ENCODE data around the gene RNF224. TPM values are rescaled to one million over a fixed set of nuclear protein-coding genes. Genes with fewer than 3 reads are reported as not detected.

The RNF224 gene
- polyA plus RNA-seq, 1 of the 3 experiments (the other 2 are of a cell fraction), result 0.03 TPM

GRCh38 chr9:137184881-137185660 is 42.2 kb upstream of the RNF224 start:
- WGBS (ENCODE audit: low lambda C conversion rate), result 95% methylated on average over 32 of the region's 48 CpGs
- Histone ChIP-seq H3K27me3 (ENCODE audit: insufficient read depth) (no peaks in the 10 kb centered on the region), H3F3A (replicated peaks; ENCODE audit: insufficient read depth) (peaks cover 15% of the 10 kb centered on the region), H3K4me1 (ENCODE audit: control insufficient read depth in 1 of 2, insufficient read depth in 2 of 2, low read depth in 1 of 2, low read length in 1 of 2) (peaks cover 12 to 34% of the 10 kb centered on the region in 2 experiments; a peak in 3 of 4 replicates), H3K9me3 (no peaks in the 10 kb centered on the region), H3K79me2 (ENCODE audit: insufficient read depth) (peaks cover 34% of the 10 kb centered on the region), H2AFZ (ENCODE audit: low read depth) (no peak overlapping the region), H4K20me1 (ENCODE audit: insufficient read depth) (peaks cover 11% of the 10 kb centered on the region), H3K9me2 (no peaks in the 10 kb centered on the region), H3K4me3 (ENCODE audit: low read depth in 2 of 2, low read length in 1 of 2) (no peak overlapping the region), H3K27ac (ENCODE audit: low read depth in 2 of 2, low read length in 1 of 2) (no peak overlapping the region; a peak in 1 of 4 replicates), H3K9ac (no peak overlapping the region), H3K36me3 (replicated peaks in 1 of 2; ENCODE audit: control insufficient read depth in 1 of 2, insufficient read depth in 2 of 2, low read length in 1 of 2) (peaks cover 2 to 56% of the 10 kb centered on the region in 2 experiments), H3K4me2 (no peak overlapping the region)
- TF ChIP-seq FOXM1 (IDR thresholded peaks at IDR 0.05; ENCODE audit: low read depth) (no peak), NRF1 (IDR thresholded peaks at IDR 0.05; ENCODE audit: low read depth, low read length) (no peak), YY1 (IDR thresholded peaks at IDR 0.05; ENCODE audit: low read depth) (no peak), RXRA (IDR thresholded peaks at IDR 0.05; ENCODE audit: borderline replicate concordance, low read depth) (no peak), IRF3 (IDR thresholded peaks at IDR 0.05; ENCODE audit: low read depth, low read length) (no peak), CHD2 (IDR thresholded peaks at IDR 0.05; ENCODE audit: low read length, partially characterized antibody) (no peak), CTCF (IDR thresholded peaks at IDR 0.05) (no peak), RAD21 (IDR thresholded peaks at IDR 0.05; ENCODE audit: low read length) (no peak), MEF2A (IDR thresholded peaks at IDR 0.05; ENCODE audit: borderline replicate concordance, low read depth) (no peak), GABPA (IDR thresholded peaks at IDR 0.05; ENCODE audit: low read depth) (no peak), FOSL2 (IDR thresholded peaks at IDR 0.05; ENCODE audit: borderline replicate concordance, low read depth) (no peak), SIN3A (IDR thresholded peaks at IDR 0.05; ENCODE audit: borderline replicate concordance, low read depth, low read length) (no peak), GATA2 (CRISPR knock-in tag; IDR thresholded peaks at IDR 0.05) (no peak), EP300 (IDR thresholded peaks at IDR 0.05; ENCODE audit: borderline replicate concordance in 1 of 2, low read depth in 1 of 2, low read length in 1 of 2) (no peak), JUND (IDR thresholded peaks at IDR 0.05) (no peak), USF1 (IDR thresholded peaks at IDR 0.05; ENCODE audit: borderline replicate concordance, low read depth) (no peak), TEAD4 (IDR thresholded peaks at IDR 0.05; ENCODE audit: borderline replicate concordance, insufficient read depth) (no peak), EZH2phosphoT487 (IDR thresholded peaks at IDR 0.05; ENCODE audit: borderline replicate concordance, low read depth) (no peak), PBX3 (IDR thresholded peaks at IDR 0.05) (no peak), ELF1 (IDR thresholded peaks at IDR 0.05) (no peak)
- DNase-seq, result no peak
- ChIA-PET CTCF (interaction anchor here (1.4 kb wide), 1 partner anchor 52 kb away, joined by 4 read pairs; no protein-coding TSS in a partner anchor), POLR2A (no interaction called here)

Data from SK-N-SH (cell line).